HG03060 (cell line): ENCODE data around the gene ARHGAP31.
A peak's percentile ranks its signal among the peaks of the same experiment; 100 is the strongest.
"Not testable (repeated sequence)": the region's sequence is repeated elsewhere in the genome, so short reads cannot be mapped to it uniquely, and the experiment has no call there.

Source experiments
- ATAC-seq: cut with Tn5 transposase; IDR thresholded peaks from one replicate; pipeline ENCODE4 v1.9.1; 2021; ENCODE audit warnings: low read depth, moderate number of reproducible peaks; ENCODE audit not compliant: unreplicated experiment

ARHGAP31 gene

DNA sequence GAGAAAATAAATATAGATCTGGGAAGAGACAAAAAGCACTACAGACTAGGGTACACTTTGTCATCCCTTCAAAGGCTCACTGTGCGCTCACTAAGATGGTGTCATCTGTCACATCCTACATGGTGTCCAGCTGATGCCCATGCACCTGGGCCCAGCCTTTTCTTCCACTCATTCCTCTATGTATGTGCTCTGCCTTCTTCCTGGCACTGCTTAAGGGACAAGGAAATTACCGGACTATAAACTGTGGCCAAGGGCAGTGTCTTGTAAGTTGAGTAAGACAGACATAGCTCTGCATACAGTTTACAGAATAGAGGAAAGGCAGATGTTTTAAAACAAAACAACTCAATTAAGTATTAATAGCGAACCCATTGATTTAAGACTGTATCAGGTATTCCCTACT, 52.9 kb downstream of the ARHGAP31 start:
- no peak for ATAC-seq

DNA sequence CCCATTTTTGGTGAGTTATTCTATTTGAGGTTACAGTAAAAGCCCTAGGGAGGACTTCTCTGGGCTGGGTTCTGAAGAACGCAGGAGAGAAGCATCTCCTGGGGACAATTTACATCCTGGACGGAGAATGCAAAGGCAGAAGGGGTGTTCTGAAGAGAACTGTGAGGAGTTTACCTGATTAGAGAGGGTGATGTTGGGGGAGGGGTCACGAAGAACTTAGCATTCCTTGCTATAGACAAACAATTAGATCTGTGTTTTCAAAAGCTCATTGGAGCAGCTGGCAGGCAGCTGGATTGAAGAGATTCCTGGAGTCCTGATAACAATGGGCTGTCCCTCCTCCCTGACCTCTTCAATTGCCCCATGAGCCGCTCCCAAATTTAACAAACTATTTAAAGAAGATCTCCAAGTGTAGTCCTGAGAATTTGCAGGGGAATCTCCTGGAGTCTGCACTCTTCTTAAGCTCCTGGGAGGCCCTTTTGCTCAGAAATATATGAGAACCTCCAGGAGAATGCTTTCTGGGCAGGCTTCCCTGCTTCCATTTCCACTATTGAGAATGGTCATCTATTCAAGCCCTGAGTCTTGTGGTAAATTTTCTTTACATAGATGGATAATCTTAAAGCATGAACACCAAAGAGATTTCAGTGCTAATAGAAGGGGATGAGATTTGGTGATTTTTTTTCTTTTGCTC, 55.3 kb downstream of the ARHGAP31 start:
- ATAC-seq = no peak

DNA sequence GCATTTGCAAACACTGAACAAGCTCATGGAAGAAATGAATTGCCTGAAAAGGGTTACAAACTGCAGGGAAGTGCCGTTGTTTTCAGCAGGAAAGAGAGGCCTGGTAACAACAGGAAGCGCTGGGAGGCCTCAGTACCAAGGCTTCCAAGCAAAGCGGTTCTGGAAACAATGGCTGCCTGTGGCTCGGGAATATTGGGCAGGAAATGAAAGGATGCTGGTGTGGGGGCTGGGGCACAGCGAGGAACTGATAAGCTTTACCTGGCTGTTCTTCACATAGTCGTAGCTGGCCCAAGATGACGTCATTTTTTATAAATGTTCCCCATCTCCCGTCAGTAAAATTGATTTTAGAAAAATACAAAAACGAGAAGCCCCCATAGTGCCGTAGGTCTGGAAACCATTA, 55.9 kb downstream of the ARHGAP31 start:
- ATAC-seq = no peak

DNA sequence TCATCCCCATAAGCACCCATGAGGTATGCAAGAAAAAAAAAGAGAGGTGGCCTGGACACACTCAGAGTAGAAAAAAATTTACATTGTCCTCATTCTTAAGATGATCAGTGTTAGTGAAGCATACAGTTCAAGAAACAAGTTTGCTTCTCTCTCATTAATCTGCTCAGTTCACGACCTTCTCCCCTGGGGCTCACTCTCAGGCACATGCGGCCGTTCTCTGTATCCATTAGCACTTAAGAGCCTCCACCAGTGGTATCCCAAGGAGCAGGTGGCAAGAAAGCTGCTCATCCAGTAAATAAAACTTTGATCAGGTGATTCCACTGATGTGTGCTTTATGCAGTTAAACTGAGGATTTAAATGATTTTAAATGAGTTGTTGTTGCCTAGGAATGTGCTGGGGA, 57.4 kb downstream of the ARHGAP31 start:
- no peak for ATAC-seq

DNA sequence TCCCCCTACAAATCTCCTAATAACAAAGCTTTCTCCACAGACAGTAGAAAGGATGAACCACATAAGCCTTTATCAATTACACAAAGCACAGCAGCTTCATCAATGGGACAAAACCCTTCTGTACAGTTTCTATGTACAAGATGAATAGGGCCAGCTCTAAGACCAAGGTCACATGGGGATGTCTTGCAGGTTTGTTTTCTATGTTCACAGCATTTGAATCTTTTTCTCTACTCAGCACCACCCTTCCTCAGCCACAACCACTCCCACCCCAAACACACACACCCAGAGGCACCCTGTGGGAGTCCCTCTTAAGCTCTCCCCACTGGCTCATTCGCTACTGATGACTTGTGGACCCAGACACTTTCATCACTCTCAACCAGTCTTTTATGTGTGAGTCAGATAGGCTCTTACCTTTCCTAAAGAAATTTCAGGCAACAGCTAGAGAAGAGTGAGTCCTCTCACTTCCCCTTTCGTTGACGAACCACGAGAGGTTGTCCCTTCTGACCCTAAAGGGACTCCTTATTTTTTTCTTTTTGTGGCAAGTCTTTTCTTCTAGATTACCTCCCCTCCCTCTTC, 57.9 kb downstream of the ARHGAP31 start:
- ATAC-seq = peak; percentile 98

DNA sequence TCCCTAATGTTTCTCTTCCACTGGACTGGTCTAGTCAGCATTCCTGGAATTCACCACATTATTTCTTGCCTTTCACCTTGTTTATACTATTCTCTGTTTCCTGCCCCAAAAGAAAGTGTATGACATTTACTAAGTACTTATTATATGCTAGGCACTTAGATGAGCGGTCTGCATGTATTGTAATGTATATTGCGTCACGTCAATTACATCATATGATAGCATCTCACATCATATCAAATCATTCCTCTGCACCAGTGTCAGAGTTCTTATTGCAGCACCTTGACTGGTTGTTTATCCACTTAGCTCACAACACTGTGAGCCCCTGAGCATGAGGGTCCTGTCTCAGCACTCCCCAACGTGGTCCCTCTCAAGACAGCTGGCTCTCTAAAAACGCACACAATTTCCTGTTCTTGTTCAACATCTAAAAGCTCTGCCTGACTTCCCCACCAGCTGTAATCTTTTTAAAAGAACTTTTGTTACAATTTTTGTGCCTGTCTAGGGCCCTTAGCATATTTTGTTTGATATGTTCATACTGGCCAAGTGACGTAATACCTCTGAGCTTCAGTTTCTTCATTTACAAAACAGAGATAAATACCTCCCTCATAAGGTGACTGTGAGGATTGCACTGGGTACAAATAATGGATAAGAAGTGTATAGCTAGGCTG, 58.8 kb downstream of the ARHGAP31 start:
- ATAC-seq = peak; percentile 29

DNA sequence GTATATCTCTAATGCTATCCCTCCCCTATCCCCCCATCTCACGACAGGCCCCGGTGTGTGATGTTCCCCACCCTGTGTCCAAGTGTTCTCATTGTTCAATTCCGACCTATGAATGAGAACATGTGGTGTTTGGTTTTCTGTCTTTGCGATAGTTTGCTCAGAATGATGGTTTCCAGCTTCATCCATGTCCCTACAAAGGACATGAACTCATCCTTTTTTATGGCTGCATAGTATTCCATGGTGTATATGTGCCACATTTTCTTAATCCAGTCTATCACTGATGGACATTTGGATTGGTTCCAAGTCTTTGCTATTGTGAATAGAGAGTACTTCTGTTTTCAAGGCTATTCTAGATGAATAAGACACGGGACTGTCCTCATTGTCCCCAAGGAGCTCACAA, 61.4 kb downstream of the ARHGAP31 start:
- not testable (repeated sequence) for ATAC-seq

DNA sequence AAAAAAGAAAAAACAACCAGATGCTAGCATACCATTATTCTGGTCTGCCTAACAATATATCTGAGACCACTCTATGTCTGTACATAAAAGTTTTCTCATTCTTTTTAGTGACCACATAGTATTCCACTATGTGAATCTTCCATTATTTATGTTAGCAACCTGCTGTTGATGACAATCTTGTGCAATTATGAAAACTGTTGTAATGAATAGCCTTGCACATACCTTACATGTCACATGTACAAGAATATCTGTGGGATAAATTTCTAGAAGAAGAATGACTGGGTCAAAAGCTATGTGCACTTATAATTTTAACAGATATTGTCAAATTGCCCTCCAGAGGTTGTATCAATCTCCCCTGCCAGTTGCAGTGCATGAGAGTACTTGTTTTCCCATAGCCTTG, 62.5 kb downstream of the ARHGAP31 start:
- no peak for ATAC-seq

DNA sequence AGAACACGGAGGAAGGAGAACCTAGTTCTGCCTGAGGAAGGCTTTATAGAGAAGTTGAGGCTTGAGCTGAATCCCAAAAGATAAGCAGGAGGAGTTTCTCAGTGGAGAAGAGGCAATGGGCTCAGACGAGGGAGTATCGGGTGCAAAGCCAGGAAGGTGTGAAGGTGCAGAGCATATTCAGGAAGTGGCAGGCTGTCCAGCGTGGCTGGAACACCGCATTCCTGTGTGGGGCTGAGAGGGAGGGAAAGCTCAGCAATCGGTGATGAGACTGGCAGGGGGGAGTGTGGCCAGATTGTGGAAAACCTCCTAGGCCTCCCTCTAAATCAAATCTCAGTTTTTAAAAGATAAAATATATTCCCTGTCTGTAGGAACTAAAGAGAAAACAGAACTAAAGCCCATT, 63.0 kb downstream of the ARHGAP31 start:
- ATAC-seq = no peak

DNA sequence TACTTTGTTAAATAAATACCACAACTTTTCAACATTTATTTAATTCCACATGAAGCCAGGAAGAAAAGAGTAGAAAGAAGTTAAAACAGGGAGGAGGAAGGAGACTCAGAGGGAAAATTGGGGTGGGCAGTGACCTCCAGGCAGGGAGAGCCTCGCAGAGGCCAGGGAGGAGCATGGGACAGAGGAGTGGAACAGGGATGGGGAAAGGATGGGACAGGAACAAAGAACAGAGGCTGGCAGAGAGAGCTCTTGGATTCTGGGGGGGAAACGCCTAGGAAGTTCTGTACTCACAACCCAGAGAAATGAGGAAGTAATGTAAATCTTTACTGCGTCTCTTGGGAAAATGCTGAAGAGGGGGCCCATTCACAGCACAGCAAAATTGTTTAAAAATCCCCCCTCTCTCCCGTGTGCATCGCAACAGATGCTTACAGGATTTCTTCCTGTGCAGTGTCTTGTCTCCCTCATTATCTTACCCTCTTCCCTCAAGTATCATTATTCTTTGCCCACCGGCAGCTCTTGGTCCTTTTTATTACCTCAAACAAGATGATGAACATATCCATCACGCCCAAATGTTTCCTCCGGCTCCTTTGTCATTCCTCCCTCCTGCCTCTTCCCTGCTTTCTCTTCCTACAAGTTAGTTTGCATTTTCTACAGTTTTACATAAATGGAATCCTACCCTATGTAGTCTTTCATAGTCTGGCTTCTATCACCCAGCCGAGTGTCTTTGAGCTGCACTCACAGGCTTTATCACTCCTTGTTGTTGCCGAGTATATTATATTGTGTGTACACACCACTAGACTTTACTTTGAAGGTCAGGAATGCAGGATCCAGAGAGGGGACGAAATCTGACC, 65.5 kb downstream of the ARHGAP31 start:
- ATAC-seq = no peak

DNA sequence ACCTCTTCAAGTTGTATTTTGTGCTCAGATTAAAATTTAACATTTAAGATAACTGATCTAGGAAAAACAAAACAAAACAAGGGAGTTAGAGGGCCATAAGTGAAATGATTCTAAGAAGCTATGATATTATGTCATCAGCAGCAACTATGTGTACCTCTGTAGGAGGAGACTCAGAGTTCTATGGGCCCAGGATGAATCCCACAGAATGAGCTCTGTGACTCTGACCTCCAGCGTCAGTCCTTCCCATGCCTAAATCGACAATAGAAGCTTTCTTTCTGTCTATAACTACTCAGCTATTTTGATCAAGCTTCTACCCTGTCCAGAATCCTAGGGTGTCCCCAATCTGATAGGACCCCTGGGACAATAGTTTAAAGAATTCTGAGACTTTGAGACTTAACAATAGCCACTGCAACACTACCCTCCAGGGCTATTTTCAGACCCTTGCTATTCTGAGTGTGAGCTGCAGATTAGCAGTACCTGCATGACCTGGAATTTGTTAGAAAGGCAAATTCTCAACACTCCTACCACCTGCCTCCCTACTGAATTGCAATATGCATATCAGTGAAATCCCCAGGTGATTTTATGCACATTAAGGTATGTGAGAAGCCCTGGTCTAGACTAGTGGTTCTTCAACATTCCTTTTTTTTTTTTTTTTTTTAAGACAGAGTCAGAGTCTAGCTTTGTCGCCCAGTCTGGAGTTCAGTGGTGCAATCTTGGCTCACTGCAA, 66.7 kb downstream of the ARHGAP31 start:
- no peak for ATAC-seq

DNA sequence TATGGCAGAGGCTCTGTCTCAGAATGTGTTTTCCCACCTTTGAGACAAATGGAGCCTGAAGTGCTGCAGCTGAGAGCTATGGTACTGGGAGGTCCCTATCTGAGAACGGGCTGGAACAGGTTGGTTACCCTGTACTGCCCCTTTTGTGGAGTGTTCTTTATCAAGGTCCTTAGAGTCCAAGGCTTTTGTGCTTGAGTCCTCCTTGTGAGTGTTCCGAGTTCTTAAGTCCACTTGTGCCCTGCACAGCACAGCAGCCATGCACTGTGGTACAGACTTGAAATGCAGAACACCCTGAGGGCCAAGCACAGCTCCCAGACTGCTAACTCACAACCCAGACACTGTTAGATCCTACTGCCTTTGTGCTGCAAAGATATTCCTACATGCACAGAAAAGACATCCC, 67.8 kb downstream of the ARHGAP31 start:
- no peak for ATAC-seq

DNA sequence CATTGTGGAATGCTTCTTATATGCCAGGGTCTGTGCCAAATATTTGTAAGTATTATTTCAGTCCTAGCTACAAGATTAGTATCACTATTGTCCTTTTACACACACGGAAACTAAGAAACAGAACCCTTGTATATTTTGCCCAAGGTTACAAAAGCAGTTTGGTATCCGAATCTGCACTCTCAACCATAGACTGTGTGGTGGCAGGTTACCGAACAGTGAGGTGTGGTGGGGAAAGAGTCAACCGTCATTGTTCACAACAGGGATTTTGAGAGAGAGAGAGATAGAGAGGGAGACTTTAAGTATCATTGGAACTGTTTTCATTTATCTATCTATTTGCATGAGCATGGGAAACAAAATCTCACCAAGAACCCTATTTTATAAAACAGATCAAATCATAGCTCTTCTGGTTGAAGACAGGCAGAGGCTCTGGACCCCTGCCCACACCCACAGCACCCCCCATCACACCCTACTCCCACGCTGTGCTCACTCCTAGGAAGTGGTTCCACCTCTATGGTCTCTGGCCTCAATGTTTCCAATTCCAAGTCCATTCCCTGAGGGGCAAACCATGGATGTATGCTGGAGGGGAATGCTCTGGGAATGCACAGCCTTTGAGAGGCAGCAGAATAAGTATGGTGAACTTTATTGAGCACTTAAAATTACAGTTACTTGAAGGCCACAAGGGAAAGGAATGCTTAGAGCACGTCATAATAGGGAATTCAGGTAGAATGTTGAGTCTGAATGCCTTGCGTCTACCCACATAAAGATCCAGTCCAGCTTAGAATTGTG, 69.0 kb downstream of the ARHGAP31 start:
- ATAC-seq = no peak

DNA sequence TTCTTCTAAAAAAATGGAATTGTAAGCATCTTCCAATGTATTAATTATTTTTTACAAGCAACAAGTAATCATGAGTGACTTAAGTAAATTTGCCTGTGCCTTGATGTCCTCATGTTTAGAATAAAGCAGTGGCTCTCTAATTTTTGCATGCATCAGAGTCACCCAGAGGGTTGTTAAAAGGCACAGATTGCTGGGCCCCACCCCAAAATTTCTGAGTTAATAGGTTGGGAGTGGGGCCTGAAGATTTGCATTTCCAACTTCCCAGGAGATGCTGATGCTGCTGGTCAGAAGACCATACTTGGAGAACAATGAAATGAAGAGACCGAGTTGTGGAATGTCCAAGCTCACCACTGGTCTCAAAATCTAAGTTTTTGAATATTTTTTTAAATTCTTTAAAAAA, 70.2 kb downstream of the ARHGAP31 start:
- ATAC-seq = no peak

DNA sequence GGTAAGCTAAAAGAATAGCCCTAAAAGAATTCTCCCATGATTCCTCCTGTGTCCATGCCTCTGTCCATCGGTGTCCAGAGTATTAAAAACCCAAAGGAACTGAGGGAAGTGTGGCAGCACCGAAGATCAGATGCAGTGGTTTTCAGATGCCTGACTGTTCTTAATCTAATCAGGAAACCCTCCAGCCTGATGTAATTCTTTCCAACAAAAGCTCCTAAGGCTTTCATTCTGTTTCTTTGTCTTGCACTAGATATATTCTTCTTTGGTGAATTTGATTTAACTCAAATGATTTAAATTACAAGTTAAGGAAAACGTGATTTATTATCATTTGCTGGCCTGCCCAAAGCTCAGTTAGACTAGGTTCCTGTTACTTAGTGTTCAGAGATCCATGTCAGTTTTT, 71.2 kb downstream of the ARHGAP31 start:
- ATAC-seq = no peak

DNA sequence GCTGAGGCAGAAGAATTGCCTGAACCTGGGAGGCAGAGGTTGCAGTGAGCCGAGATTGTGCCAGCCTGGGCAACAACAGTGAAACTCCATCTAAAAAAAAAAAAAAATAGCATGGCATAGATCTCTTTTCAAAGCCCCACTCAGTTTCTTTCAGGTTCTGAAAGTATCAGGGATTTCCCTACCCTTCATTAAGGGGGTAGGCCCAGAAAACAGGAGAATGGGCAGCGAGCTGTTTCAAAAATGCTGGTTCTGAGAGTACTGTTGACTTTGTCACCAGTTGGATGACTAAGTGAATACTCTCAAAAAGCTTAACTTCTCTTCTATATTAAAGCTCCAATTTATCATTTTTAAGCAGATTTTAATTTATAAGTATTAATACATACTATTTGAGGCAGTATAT, 72.8 kb downstream of the ARHGAP31 start:
- no peak for ATAC-seq

DNA sequence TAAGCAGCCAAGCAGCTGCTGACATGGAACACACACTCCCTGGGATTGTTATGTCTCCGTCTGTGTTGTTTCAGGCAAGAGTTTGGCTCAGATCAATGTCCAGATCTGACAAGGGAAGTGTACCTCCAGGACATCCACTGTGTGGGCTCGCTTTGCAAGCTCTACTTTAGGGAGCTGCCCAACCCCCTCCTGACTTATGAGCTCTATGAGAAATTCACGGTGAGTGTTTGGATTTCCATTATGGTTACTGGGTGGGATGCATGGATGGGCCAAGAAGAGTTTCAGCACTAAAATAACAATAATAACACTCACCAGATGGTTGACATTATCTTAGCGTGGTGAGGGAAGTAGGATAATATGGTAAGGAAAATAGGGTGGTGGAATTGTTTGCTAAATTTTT, 74.1 kb downstream of the ARHGAP31 start:
- ATAC-seq = no peak

DNA sequence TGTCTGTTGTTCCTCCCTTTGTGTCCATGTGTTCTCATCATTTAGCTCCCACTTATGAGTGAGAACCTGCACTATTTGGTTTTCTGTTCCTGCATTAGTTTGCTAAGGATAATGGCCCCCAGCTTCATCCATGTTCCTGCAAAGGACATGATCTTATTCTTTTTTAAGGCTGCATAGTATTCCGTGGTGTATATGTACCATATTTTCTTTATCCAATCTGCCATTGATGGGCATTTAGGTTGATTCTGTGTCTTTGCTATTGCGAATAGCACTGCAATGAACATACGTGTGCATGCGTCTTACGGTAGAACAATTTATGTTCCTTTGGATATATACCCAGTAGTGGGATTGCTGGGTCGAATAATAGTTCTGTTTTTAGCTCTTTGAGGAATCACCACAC, 77.6 kb downstream of the ARHGAP31 start:
- ATAC-seq = not testable (repeated sequence)

DNA sequence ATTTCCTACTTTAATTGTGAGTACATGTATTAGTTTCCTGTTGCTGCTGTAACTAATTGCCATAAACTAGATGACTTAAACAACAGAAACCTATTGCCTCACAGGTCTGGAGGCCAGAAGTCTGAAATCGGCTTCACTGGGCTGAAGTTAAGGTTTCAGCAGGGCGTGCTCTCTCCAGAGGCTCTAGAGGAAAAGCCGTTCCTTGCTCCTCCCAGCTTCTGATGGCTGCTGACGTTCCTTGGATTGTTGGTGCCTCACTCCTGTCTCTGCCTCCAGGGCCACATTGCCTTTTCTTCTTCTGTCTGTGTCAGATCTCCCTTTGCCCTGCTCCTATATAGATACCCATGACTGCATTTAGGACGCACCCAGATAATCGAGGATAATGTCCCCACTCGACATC, 80.9 kb downstream of the ARHGAP31 start:
- ATAC-seq = no peak

DNA sequence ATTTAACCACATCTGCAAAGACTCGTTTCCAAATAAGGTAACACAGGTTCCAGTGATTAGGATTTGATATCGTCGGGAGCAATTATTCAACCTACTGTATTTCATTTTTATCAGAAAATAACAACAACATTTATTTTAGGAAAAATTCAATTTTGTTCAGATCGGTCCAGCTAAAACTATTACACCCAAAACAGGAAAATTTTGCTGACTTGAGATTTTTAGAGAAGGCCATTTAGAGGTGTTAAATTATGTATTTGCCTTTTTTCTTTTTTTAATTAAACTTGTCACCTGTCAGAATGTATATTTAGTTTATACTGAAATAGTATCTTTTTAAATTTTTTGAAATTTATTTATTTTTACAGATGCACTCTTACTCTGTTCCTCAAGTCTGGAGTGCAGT, 81.3 kb downstream of the ARHGAP31 start:
- no peak for ATAC-seq
